Lower leg skin (tissue), 3 donors: ENCODE results near the gene CTSW.

Experiments used
- CTCF ChIP-seq, 3 donors: fragments of 450-650 bp; IDR thresholded peaks; one replicate each; pipeline ENCODE4 v1.5.1; 2016; ENCODE audit warnings: antibody characterized with exemption in 3 of 3, mild to moderate bottlenecking in 3 of 3, moderate library complexity in 2 of 3
- POLR2A ChIP-seq, 2 donors: fragments of 450-650 bp; IDR thresholded peaks; one replicate each; pipeline ENCODE4 v1.6.1; 2016 to 2017; ENCODE audit warnings: antibody characterized with exemption in 2 of 2, mild to moderate bottlenecking in 1 of 2, moderate library complexity in 1 of 2

DNA sequence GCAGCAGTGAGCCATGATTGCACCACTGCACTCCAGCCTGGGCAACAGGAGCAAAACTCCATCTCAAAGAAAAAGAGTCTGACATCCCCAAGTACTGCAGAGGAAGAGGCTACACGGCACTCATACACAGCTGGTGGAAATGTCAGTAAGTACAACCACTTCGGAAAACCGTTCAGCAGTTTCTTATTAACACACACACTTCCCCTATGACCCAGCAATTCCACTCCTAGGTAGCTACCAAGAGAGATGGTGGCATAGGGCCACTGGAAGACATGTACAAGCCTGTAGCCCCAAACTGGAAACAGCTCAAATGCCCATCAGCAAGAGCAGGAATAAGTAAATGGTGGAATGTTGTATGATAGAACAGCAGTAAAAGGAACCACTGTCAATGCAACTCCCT lies 42.9 kb downstream of the CTSW start:
- TF ChIP-seq CTCF (IDR thresholded peaks at IDR 0.05) (no peak), POLR2A (IDR thresholded peaks at IDR 0.05) (no peak)
